K562 (cell line): ENCODE measurements around the gene FHIT. TPM values are rescaled to one million over a fixed set of nuclear protein-coding genes. Genes with fewer than 3 reads are reported as not detected.

Experiments
- ATAC-seq: fragments of 200-7000 bp; cut with Tn5 transposase; 3 replicates; pipeline ENCODE4 v1.9.1; 2020; ENCODE audit warnings: moderate library complexity
- BruUV-seq: library from RNA; stranded (reverse); fragments of 400-500 nt; replicated peaks from 2 replicates; lab custom pipeline; 2021; lab: Mats Ljungman, UMichigan
- CTCF ChIA-PET: fragments of 300-600 bp; formaldehyde crosslinking; extraction: SDS; loops from one replicate; lab custom pipeline; 2021; ENCODE audit warnings: low intra/inter-chr PET ratio; lab: Yijun Ruan, JAX
- POLR2A ChIA-PET: fragments of 300-600, 350-650 bp; sonication (Branson Sonifier 250); formaldehyde crosslinking; extraction: SDS; loops from one replicate; lab custom pipeline; 2021; ENCODE audit warnings: antibody characterized with exemption, inconsistent platforms; lab: Yijun Ruan, JAX
- DNase-seq, 4 experiments: peaks; one replicate each; pipeline versions ENCODE4 v3.0.0 to v3.0.0-alpha.2; 2011 to 2018; ENCODE audit warnings: low spot score in 3 of 4, mixed read lengths in 3 of 4; ENCODE audit errors: extremely low read depth in 1 of 4
- FAIRE-seq: peaks from 2 replicates; lab custom pipeline; 2011; peaks lifted over from hg19 to GRCh38; lab: Jason Lieb, UNC
- H2AFZ ChIP-seq: 2 replicates; pipeline ENCODE4 v1.6.0; 2011; ENCODE audit warnings: low read depth, low read length, control low read depth, inconsistent platforms
- H3K27ac ChIP-seq: fragments of 200-600 bp; 3 replicates; pipeline ENCODE4 v1.8.0; 2011; ENCODE audit warnings: low read depth, mild to moderate bottlenecking, control low read depth, inconsistent platforms, low read length, moderate library complexity, mixed read lengths; ENCODE audit errors: extremely low read depth
- H3K27me3 ChIP-seq, 2 experiments: fragments of 300-600 bp in 1 of 2; 2 replicates in 1 of 2; 3 replicates in 1 of 2; pipeline versions ENCODE4 v1.6.0 to v1.8.0; 2011; ENCODE audit warnings: inconsistent platforms in 2 of 2, low read length in 2 of 2, mild to moderate bottlenecking in 1 of 2, mixed read lengths in 1 of 2, moderate library complexity in 1 of 2; ENCODE audit not compliant: control insufficient read depth in 2 of 2, insufficient read depth in 2 of 2
- H3K36me3 ChIP-seq: fragments of 300-600 bp; 3 replicates; pipeline ENCODE4 v1.8.0; 2011; ENCODE audit warnings: mild to moderate bottlenecking, low read length, inconsistent platforms; ENCODE audit not compliant: control insufficient read depth, insufficient read depth
- H3K4me1 ChIP-seq, 2 experiments: fragments of 200-600 bp in 1 of 2; replicated peaks in 1 of 2; 2 replicates in 1 of 2; 3 replicates in 1 of 2; pipeline versions ENCODE4 v1.5.1 to v1.8.0; 2011; ENCODE audit warnings: inconsistent platforms in 2 of 2, low read length in 2 of 2, mild to moderate bottlenecking in 1 of 2, mixed read lengths in 1 of 2, moderate library complexity in 1 of 2; ENCODE audit not compliant: control insufficient read depth in 2 of 2, insufficient read depth in 2 of 2
- H3K4me2 ChIP-seq: 2 replicates; pipeline ENCODE4 v1.6.1; 2011; ENCODE audit warnings: low read length, control low read depth, inconsistent platforms, mixed read lengths; ENCODE audit not compliant: insufficient read depth
- H3K4me3 ChIP-seq: fragments of 200-600 bp; sonication (generic), shearing (Covaris generic); 2 replicates; pipeline ENCODE4 v1.5.1; 2016; ENCODE audit warnings: control low read depth, inconsistent platforms
- H3K79me2 ChIP-seq: fragments of 200-600 bp; 3 replicates; pipeline ENCODE4 v1.8.0; 2011; ENCODE audit warnings: low read length, inconsistent platforms; ENCODE audit not compliant: control insufficient read depth, insufficient read depth
- H3K9ac ChIP-seq, 2 experiments: 2 replicates each; pipeline versions ENCODE4 v1.6.0 to v1.6.1; 2011; ENCODE audit warnings: low read depth in 2 of 2, low read length in 2 of 2, control low read depth in 1 of 2, inconsistent platforms in 1 of 2, mild to moderate bottlenecking in 1 of 2, mixed read lengths in 1 of 2; ENCODE audit not compliant: insufficient read depth in 1 of 2
- H3K9me1 ChIP-seq: one replicate; pipeline ENCODE4 v1.6.0; 2011; ENCODE audit warnings: inconsistent platforms, mild to moderate bottlenecking, low read length, moderate library complexity; ENCODE audit not compliant: control insufficient read depth, insufficient read depth
- H3K9me3 ChIP-seq: replicated peaks from 2 replicates; pipeline ENCODE4 v1.5.1; 2011; ENCODE audit warnings: low read depth, low read length, inconsistent platforms; ENCODE audit not compliant: control insufficient read depth, insufficient read depth
- H4K20me1 ChIP-seq: replicated peaks from 2 replicates; pipeline ENCODE4 v1.6.1; 2011; ENCODE audit warnings: low read length, inconsistent platforms, mixed read lengths; ENCODE audit not compliant: control insufficient read depth, insufficient read depth
- CBFA2T3 ChIP-seq: fragments of 450-650 bp; IDR thresholded peaks from 2 replicates; pipeline ENCODE4 v1.6.1; 2017
- CC2D1A ChIP-seq: fragments of 450-650 bp; IDR thresholded peaks from 2 replicates; pipeline ENCODE4 v1.6.1; 2017; ENCODE audit warnings: mild to moderate bottlenecking
- EGR1 ChIP-seq: fragments of 450-650 bp; conservative IDR thresholded peaks from 2 replicates; pipeline ENCODE4 v1.6.1; 2017; ENCODE audit warnings: mild to moderate bottlenecking
- EP300 ChIP-seq: IDR thresholded peaks from 2 replicates; pipeline ENCODE4 v1.6.1; 2012; ENCODE audit warnings: low read length, improper control_type of control experiment
- FUS ChIP-seq: fragments of 200-400 bp; formaldehyde crosslinking; optimal IDR thresholded peaks from 2 replicates; pipeline ENCODE3; 2017; ENCODE audit warnings: low read depth, low read length
- KAT7 ChIP-seq: sonication (generic); formaldehyde crosslinking; IDR thresholded peaks from 2 replicates; pipeline ENCODE4 v1.8.0; 2022; ENCODE audit warnings: missing genetic modification reagents, mild to moderate bottlenecking, borderline replicate concordance
- KDM5B ChIP-seq: fragments of 200-600 bp; sonication (generic); IDR thresholded peaks from 2 replicates; pipeline ENCODE4 v1.6.1; 2012; ENCODE audit warnings: low read depth, mild to moderate bottlenecking, moderate library complexity, low read length, control low read depth, inconsistent platforms; ENCODE audit not compliant: insufficient replicate concordance
- MXI1 ChIP-seq: IDR thresholded peaks from 2 replicates; pipeline ENCODE4 v1.6.1; 2011; ENCODE audit warnings: low read depth, mild to moderate bottlenecking, improper control_type of control experiment, low read length
- RBBP5 ChIP-seq: fragments of 200-600 bp; sonication (generic); IDR thresholded peaks from 2 replicates; pipeline ENCODE4 v1.6.1; 2012; ENCODE audit warnings: borderline replicate concordance, mild to moderate bottlenecking, low read length, control low read depth, inconsistent platforms; ENCODE audit not compliant: insufficient read depth, poor library complexity, severe bottlenecking
- RFX7 ChIP-seq: fragments of 250-450 bp; sonication (Bioruptor Pico); IDR thresholded peaks from 2 replicates; pipeline ENCODE4 v1.5.1; 2021; ENCODE audit warnings: mild to moderate bottlenecking
- SAFB2 ChIP-seq: fragments of 200-400 bp; formaldehyde crosslinking; IDR thresholded peaks from 2 replicates; pipeline ENCODE4 v1.6.1; 2018; ENCODE audit warnings: borderline replicate concordance, low read length, low read depth, moderate library complexity; ENCODE audit not compliant: severe bottlenecking
- SMARCA4 ChIP-seq: fragments of 450-650 bp; IDR thresholded peaks from 2 replicates; pipeline ENCODE4 v1.6.1; 2016
- SRSF9 ChIP-seq: fragments of 200-400 bp; formaldehyde crosslinking; IDR thresholded peaks from 2 replicates; pipeline ENCODE4 v1.6.1; 2017; ENCODE audit warnings: low read depth, low read length, borderline replicate concordance
- TAL1 ChIP-seq: fragments of 450-650 bp; IDR thresholded peaks from 2 replicates; pipeline ENCODE4 v1.6.1; 2016; ENCODE audit warnings: mild to moderate bottlenecking
- TRIM24 ChIP-seq, 2 experiments: fragments of 450-650 bp; IDR thresholded peaks; 2 replicates each; pipeline ENCODE4 v1.6.1; 2016
- ZKSCAN3 ChIP-seq: fragments of 250-450 bp; sonication (Bioruptor Pico); IDR thresholded peaks from 2 replicates; pipeline ENCODE4 v1.4.0; 2020
- ZNF197 ChIP-seq: fragments of 200-800 bp; sonication (Bioruptor generic); IDR thresholded peaks from 2 replicates; pipeline ENCODE4 v1.6.1; 2016; ENCODE audit warnings: low read depth, missing genetic modification characterization, missing compliant biosample characterization
- WGBS: fragments of 100-300 bp; shearing (Covaris generic); methylation state at CpG from one replicate; pipeline ENCODE4 v1.1.6; 2016; ENCODE audit warnings: low coverage, mixed read lengths; ENCODE audit not compliant: insufficient coverage; ENCODE audit errors: missing lambda C conversion rate; 5-methylcytosine and 5-hydroxymethylcytosine counted together
- in situ Hi-C: fragments of 300-500 bp; cut with MboI; formaldehyde crosslinking; loops from 4 replicates; pipeline ENCODE4 v1.15.0; 2018; ENCODE audit warnings: inconsistent platforms, mixed read lengths
- intact Hi-C: fragments of 100-400 bp; cut with micrococcal nuclease; formaldehyde crosslinking; loops from 2 replicates; pipeline ENCODE4 v1.14.2; 2022
- polyA plus RNA-seq, 8 experiments: library from polyadenylated mRNA; depleted of rRNA in 4 of 8; stranded (reverse) in 5 of 8; unstranded in 3 of 8; fragments of >200 nt; fragmentation: Nextera tagmentation in 2 of 8; fragmentation: Illumina TruSeq in 1 of 8; extraction: Ambion mirVana in 2 of 8; extraction: Trizol in 1 of 8; gene quantifications; 2 replicates each; pipeline versions ENCODE4 v1.2.1 to v1.2.3, GENCODE V29; 2011 to 2014; ENCODE audit warnings: inconsistent platforms in 1 of 8, missing spikeins in 1 of 8
- total RNA-seq, 7 experiments: library from RNA; depleted of rRNA in 6 of 7; stranded (reverse); fragments of >200 nt in 6 of 7; fragmentation: Illumina TruSeq in 2 of 7; extraction: Trizol in 2 of 7; gene quantifications; 2 replicates each; pipeline versions ENCODE4 v1.2.1 to v1.2.3, GENCODE V29; 2011 to 2021; ENCODE audit warnings: low replicate concordance in 1 of 7
- TF ChIP-seq, protein P1 (sequence below): fragments of 250-450 bp; sonication (Bioruptor Pico); IDR thresholded peaks from 2 replicates; pipeline ENCODE4 v1.8.0; 2022; ENCODE audit warnings: moderate library complexity, mild to moderate bottlenecking, inconsistent platforms
- TF ChIP-seq, protein P2 (sequence below): fragments of 450-650 bp; IDR thresholded peaks from 2 replicates; pipeline ENCODE4 v1.6.1; 2016
- TF ChIP-seq, protein P3 (sequence below): fragments of 200-800 bp; sonication (Bioruptor generic); IDR thresholded peaks from 2 replicates; pipeline ENCODE4 v1.6.1; 2017; ENCODE audit warnings: missing genetic modification characterization, missing compliant biosample characterization
- TF ChIP-seq, protein P4 (sequence below): fragments of 250-450 bp; sonication (Bioruptor Pico); IDR thresholded peaks from 2 replicates; pipeline ENCODE4 v1.8.0; 2022; ENCODE audit warnings: inconsistent platforms

FHIT gene
- total and polyA plus RNA-seq, 9 of the 15 experiments (the other 6 are each of a cell fraction or from before 2014, with no cell fraction given), result 1.7 to 9.1 (median 4.3) TPM

DNA sequence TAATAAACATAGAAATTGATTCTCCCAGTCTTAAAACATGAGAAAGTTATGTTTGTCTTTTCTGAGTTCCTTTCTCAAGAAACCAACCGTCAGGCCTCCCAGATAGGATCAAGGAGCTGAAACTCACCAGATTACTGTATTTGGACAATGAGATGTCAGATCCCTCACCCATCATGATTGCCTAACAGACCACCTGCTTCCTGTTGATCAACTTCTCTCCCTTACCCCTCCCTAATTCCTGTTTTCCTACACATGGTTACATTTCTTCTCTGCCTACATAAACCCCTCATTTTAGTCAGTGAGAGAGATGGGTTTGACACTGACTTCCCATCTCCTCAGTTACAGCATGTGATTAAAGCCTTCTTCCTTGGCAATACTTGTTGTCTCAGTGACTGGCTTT, 917.5 kb downstream of the FHIT start:
- no peaks in the 10 kb centered on the region for H3K9me3 ChIP-seq
- no peak overlapping the region for H3K4me2 ChIP-seq
- ChIA-PET CTCF (no interaction called here), POLR2A (no interaction called here)
- BruUV-seq, result no TSS peak
- no peaks in the 10 kb centered on the region for H3K9me1 ChIP-seq
- no peaks in the 10 kb centered on the region for H3K36me3 ChIP-seq
- WGBS, result 0% methylated on average over 1 of the region's 1 CpG
- in situ Hi-C loops, result no loop called here
- H3K4me3 ChIP-seq, result no peak overlapping the region
- ATAC-seq (no peak; the same call in 2 of the 3 replicates), FAIRE-seq (no peak), DNase-seq (peak in 1 of 4 experiments; percentile 20)
- intact Hi-C loops, result no loop called here
- no peaks in the 10 kb centered on the region for H4K20me1 ChIP-seq
- H3K4me1 ChIP-seq, result peaks cover 0 to 4% of the 10 kb centered on the region in 2 experiments; a peak in 2 of 5 replicates
- peak overlapping the region; percentile 9; the same call in 1 of the 3 replicates for H3K27ac ChIP-seq
- H3K27me3 ChIP-seq, result no peaks in the 10 kb centered on the region
- no peaks in the 10 kb centered on the region for H3K79me2 ChIP-seq
- peak overlapping the region; percentile 0; the same call in 1 of the 2 replicates for H2AFZ ChIP-seq
- no peak overlapping the region for H3K9ac ChIP-seq
- peak; percentile 51; the same call in 1 of the 2 replicates for TF ChIP-seq SMARCA4
- peak; percentile 66 to 82 for TF ChIP-seq TRIM24 (IDR thresholded peaks at IDR 0.05)
- no peak for TF ChIP-seq SRSF9
- TF ChIP-seq RBBP5, result no peak
- TF ChIP-seq EP300, result peak; percentile 74
- no peak for TF ChIP-seq RFX7
- TF ChIP-seq CC2D1A, result no peak
- no peak for TF ChIP-seq KDM5B
- TF ChIP-seq ZKSCAN3 (CRISPR knock-in tag), result no peak
- TF ChIP-seq TAL1, result peak; percentile 35; the same call in 1 of the 2 replicates
- no peak for TF ChIP-seq MXI1
- no peak for TF ChIP-seq FUS
- TF ChIP-seq SAFB2, result no peak
- TF ChIP-seq EGR1, result no peak
- TF ChIP-seq, protein P1, sequence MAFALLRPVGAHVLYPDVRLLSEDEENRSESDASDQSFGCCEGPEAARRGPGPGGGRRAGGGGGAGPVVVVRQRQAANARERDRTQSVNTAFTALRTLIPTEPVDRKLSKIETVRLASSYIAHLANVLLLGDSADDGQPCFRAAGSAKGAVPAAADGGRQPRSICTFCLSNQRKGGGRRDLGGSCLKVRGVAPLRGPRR (CRISPR knock-in tag), result no peak
- TF ChIP-seq, protein P2, sequence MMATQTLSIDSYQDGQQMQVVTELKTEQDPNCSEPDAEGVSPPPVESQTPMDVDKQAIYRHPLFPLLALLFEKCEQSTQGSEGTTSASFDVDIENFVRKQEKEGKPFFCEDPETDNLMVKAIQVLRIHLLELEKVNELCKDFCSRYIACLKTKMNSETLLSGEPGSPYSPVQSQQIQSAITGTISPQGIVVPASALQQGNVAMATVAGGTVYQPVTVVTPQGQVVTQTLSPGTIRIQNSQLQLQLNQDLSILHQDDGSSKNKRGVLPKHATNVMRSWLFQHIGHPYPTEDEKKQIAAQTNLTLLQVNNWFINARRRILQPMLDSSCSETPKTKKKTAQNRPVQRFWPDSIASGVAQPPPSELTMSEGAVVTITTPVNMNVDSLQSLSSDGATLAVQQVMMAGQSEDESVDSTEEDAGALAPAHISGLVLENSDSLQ, result 0 out of 2 replicates have a peak, but pooled peaks have one; percentile 11
- TF ChIP-seq, protein P3, sequence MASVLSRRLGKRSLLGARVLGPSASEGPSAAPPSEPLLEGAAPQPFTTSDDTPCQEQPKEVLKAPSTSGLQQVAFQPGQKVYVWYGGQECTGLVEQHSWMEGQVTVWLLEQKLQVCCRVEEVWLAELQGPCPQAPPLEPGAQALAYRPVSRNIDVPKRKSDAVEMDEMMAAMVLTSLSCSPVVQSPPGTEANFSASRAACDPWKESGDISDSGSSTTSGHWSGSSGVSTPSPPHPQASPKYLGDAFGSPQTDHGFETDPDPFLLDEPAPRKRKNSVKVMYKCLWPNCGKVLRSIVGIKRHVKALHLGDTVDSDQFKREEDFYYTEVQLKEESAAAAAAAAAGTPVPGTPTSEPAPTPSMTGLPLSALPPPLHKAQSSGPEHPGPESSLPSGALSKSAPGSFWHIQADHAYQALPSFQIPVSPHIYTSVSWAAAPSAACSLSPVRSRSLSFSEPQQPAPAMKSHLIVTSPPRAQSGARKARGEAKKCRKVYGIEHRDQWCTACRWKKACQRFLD (CRISPR knock-in tag), result no peak
- TF ChIP-seq, protein P4, sequence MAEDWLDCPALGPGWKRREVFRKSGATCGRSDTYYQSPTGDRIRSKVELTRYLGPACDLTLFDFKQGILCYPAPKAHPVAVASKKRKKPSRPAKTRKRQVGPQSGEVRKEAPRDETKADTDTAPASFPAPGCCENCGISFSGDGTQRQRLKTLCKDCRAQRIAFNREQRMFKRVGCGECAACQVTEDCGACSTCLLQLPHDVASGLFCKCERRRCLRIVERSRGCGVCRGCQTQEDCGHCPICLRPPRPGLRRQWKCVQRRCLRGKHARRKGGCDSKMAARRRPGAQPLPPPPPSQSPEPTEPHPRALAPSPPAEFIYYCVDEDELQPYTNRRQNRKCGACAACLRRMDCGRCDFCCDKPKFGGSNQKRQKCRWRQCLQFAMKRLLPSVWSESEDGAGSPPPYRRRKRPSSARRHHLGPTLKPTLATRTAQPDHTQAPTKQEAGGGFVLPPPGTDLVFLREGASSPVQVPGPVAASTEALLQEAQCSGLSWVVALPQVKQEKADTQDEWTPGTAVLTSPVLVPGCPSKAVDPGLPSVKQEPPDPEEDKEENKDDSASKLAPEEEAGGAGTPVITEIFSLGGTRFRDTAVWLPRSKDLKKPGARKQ (CRISPR knock-in tag), result no peak
- TF ChIP-seq CBFA2T3, result peak; percentile 59
- TF ChIP-seq ZNF197, result no peak
- TF ChIP-seq KAT7 (CRISPR knock-in tag), result no peak
